HepG2 (cell line): ENCODE measurements around the gene PPM1H. TPM values are rescaled to one million over a fixed set of nuclear protein-coding genes. Genes with fewer than 3 reads are reported as not detected.

ENCODE experiments used
- ARNT ChIP-seq: fragments of 450-650 bp; IDR thresholded peaks from 2 replicates; pipeline ENCODE4 v1.6.1; 2017
- CREB3 ChIP-seq: sonication (generic); formaldehyde crosslinking; IDR thresholded peaks from 2 replicates; pipeline ENCODE4 v1.5.0; 2020; ENCODE audit warnings: missing genetic modification reagents
- FIP1L1 ChIP-seq: fragments of 200-400 bp; formaldehyde crosslinking; IDR thresholded peaks from 2 replicates; pipeline ENCODE4 v1.6.1; 2018; ENCODE audit warnings: low read depth, mild to moderate bottlenecking, low read length, moderate library complexity, borderline replicate concordance; ENCODE audit not compliant: insufficient read depth
- FOXA1 ChIP-seq, 2 experiments: fragments of 450-650 bp in 1 of 2; sonication (generic) in 1 of 2; formaldehyde crosslinking in 1 of 2; IDR thresholded peaks; 2 replicates each; pipeline versions ENCODE4 v1.4.0 to v1.6.1; 2016 to 2020; ENCODE audit warnings: missing genetic modification reagents in 1 of 2
- FOXO4 ChIP-seq: sonication (generic); formaldehyde crosslinking; conservative IDR thresholded peaks from 2 replicates; pipeline ENCODE4 v1.8.1; 2023; ENCODE audit warnings: missing genetic modification reagents
- HHEX ChIP-seq: IDR thresholded peaks from 2 replicates; pipeline ENCODE4 v1.6.1; 2016; ENCODE audit warnings: control low read depth
- IKZF5 ChIP-seq: IDR thresholded peaks from 2 replicates; pipeline ENCODE4 v1.6.1; 2018; ENCODE audit warnings: missing genetic modification reagents, mild to moderate bottlenecking, missing compliant biosample characterization
- JUN ChIP-seq: sonication (generic); formaldehyde crosslinking; IDR thresholded peaks from 2 replicates; pipeline ENCODE4 v1.4.0; 2020; ENCODE audit warnings: mild to moderate bottlenecking, missing genetic modification reagents
- JUND ChIP-seq: sonication (generic); formaldehyde crosslinking; IDR thresholded peaks from 2 replicates; pipeline ENCODE4 v1.8.0; 2022; ENCODE audit warnings: mild to moderate bottlenecking, missing genetic modification reagents
- KLF15 ChIP-seq: sonication (generic); formaldehyde crosslinking; IDR thresholded peaks from 2 replicates; pipeline ENCODE4 v1.8.1; 2023; ENCODE audit warnings: borderline replicate concordance, mild to moderate bottlenecking, inconsistent platforms, missing genetic modification reagents, mixed read lengths
- MBNL3 ChIP-seq: fragments of 250-450 bp; sonication (Bioruptor Pico); conservative IDR thresholded peaks from 2 replicates; pipeline ENCODE4 v1.8.0; 2022; ENCODE audit warnings: mild to moderate bottlenecking, inconsistent platforms
- MIER2 ChIP-seq: IDR thresholded peaks from 2 replicates; pipeline ENCODE4 v1.6.1; 2016; ENCODE audit warnings: missing biosample characterization, missing genetic modification reagents
- MIER3 ChIP-seq: IDR thresholded peaks from 2 replicates; pipeline ENCODE4 v1.6.1; 2016; ENCODE audit warnings: missing compliant biosample characterization, borderline replicate concordance
- MLX ChIP-seq: IDR thresholded peaks from 2 replicates; pipeline ENCODE4 v1.6.1; 2016
- NR0B2 ChIP-seq: sonication (generic); formaldehyde crosslinking; IDR thresholded peaks from 2 replicates; pipeline ENCODE4 v1.4.0; 2020; ENCODE audit warnings: mild to moderate bottlenecking, missing genetic modification reagents
- SIX4 ChIP-seq: sonication (generic); formaldehyde crosslinking; IDR thresholded peaks from 2 replicates; pipeline ENCODE4 v1.4.0; 2020; ENCODE audit warnings: missing genetic modification reagents
- YEATS4 ChIP-seq: sonication (generic); formaldehyde crosslinking; IDR thresholded peaks from 2 replicates; pipeline ENCODE4 v1.4.0; 2020; ENCODE audit warnings: missing genetic modification reagents, borderline replicate concordance
- ZBTB1 ChIP-seq: sonication (generic); formaldehyde crosslinking; IDR thresholded peaks from 2 replicates; pipeline ENCODE4 v1.4.0; 2020; ENCODE audit warnings: missing genetic modification reagents, borderline replicate concordance
- ZKSCAN5 ChIP-seq: sonication (generic); formaldehyde crosslinking; IDR thresholded peaks from 2 replicates; pipeline ENCODE4 v1.5.1; 2020; ENCODE audit warnings: mild to moderate bottlenecking, missing genetic modification reagents
- ZNF136 ChIP-seq: sonication (generic); formaldehyde crosslinking; IDR thresholded peaks from 2 replicates; pipeline ENCODE4 v1.8.1; 2022; ENCODE audit warnings: low read depth, mild to moderate bottlenecking, moderate library complexity, missing genetic modification reagents
- ZNF329 ChIP-seq: sonication (generic); formaldehyde crosslinking; IDR thresholded peaks from 2 replicates; pipeline ENCODE4 v1.9.0; 2021; ENCODE audit warnings: low read depth, mild to moderate bottlenecking, missing genetic modification reagents
- ZNF775 ChIP-seq: sonication (generic); formaldehyde crosslinking; IDR thresholded peaks from 2 replicates; pipeline ENCODE4 v1.4.0; 2020; ENCODE audit warnings: missing genetic modification reagents, mild to moderate bottlenecking, moderate library complexity, borderline replicate concordance
- ZNF788 ChIP-seq: sonication (generic); formaldehyde crosslinking; IDR thresholded peaks from 2 replicates; pipeline ENCODE4 v1.5.0; 2020; ENCODE audit warnings: mild to moderate bottlenecking, missing genetic modification reagents, borderline replicate concordance
- ZNF841 ChIP-seq: sonication (generic); formaldehyde crosslinking; IDR thresholded peaks from 2 replicates; pipeline ENCODE4 v1.8.1; 2023; ENCODE audit warnings: missing genetic modification reagents, borderline replicate concordance
- ZZZ3 ChIP-seq: sonication (generic); formaldehyde crosslinking; IDR thresholded peaks from 2 replicates; pipeline ENCODE4 v1.4.0; 2020; ENCODE audit warnings: missing genetic modification reagents, mild to moderate bottlenecking, borderline replicate concordance
- polyA plus RNA-seq, 8 experiments: library from polyadenylated mRNA; depleted of rRNA in 3 of 8; stranded (reverse) in 7 of 8; unstranded in 1 of 8; fragments of >200 nt; fragmentation: Illumina TruSeq in 4 of 8; extraction: Trizol in 4 of 8; gene quantifications; 2 replicates each; pipeline versions ENCODE4 v1.2.1 to v1.2.3, GENCODE V29; 2011 to 2016; ENCODE audit warnings: low read depth in 4 of 8, missing spikeins in 1 of 8, mixed read lengths in 1 of 8; ENCODE audit not compliant: insufficient read depth in 1 of 8
- total RNA-seq, 5 experiments: library from RNA; depleted of rRNA; stranded (reverse); fragments of >200 nt; fragmentation: Illumina TruSeq; extraction: Trizol; gene quantifications; 2 replicates each; pipeline ENCODE4 v1.2.3, GENCODE V29; 2016; ENCODE audit warnings: low read depth in 1 of 5

Gene PPM1H
- total and polyA plus RNA-seq, 2 of the 13 experiments (the other 11 are each of a cell fraction or from before 2014, with no cell fraction given), result 29.1 to 38.1 TPM

- TF ChIP-seq JUN (CRISPR knock-in tag) (no peak; the same call in 1 of the 2 replicates), SIX4 (CRISPR knock-in tag) (no peak), ZNF775 (CRISPR knock-in tag) (no peak), JUND (no peak), MLX (CRISPR knock-in tag) (no peak), KLF15 (0 out of 2 replicates have a peak, but pooled peaks have one; percentile 26), FOXA1 (IDR thresholded peaks at IDR 0.05) (no peak), FOXA1 (CRISPR knock-in tag; IDR thresholded peaks at IDR 0.05) (no peak; the same call in 1 of the 2 replicates), CREB3 (CRISPR knock-in tag) (peak; percentile 88; the same call in 1 of the 2 replicates), MIER3 (CRISPR knock-in tag) (0 out of 2 replicates have a peak, but pooled peaks have one; percentile 4), ARNT (no peak), ZKSCAN5 (no peak; the same call in 1 of the 2 replicates), FIP1L1 (peak; percentile 46; the same call in 1 of the 2 replicates), ZZZ3 (CRISPR knock-in tag) (peak; percentile 62; the same call in 1 of the 2 replicates), ZNF788 (CRISPR knock-in tag) (peak; percentile 17; the same call in 1 of the 2 replicates), MIER2 (CRISPR knock-in tag) (peak; percentile 39; the same call in 1 of the 2 replicates), NR0B2 (CRISPR knock-in tag) (no peak; the same call in 1 of the 2 replicates), ZNF136 (0 out of 2 replicates have a peak, but pooled peaks have one; percentile 64), ZBTB1 (no peak; the same call in 1 of the 2 replicates), MBNL3 (CRISPR knock-in tag) (no peak), FOXO4 (CRISPR knock-in tag) (no peak), IKZF5 (CRISPR knock-in tag) (no peak; the same call in 1 of the 2 replicates), HHEX (CRISPR knock-in tag) (no peak), YEATS4 (peak; percentile 97), ZNF329 (CRISPR knock-in tag) (no peak; the same call in 1 of the 2 replicates), ZNF841 (CRISPR knock-in tag) (no peak)
Observed at GRCh38 chr12:62602255-62603060, 332.5 kb downstream of the PPM1H start (continued).
